HepG2 (cell line): Measurements from ENCODE around the gene TSTD2. TPM values are rescaled to one million over a fixed set of nuclear protein-coding genes. Genes with fewer than 3 reads are reported as not detected.

Experiments used
- BCL6 ChIP-seq: IDR thresholded peaks from 2 replicates; pipeline ENCODE4 v1.6.1; 2016; ENCODE audit warnings: missing genetic modification reagents, missing compliant biosample characterization
- ERF ChIP-seq: IDR thresholded peaks from 2 replicates; pipeline ENCODE4 v1.6.1; 2018; ENCODE audit warnings: missing biosample characterization, missing genetic modification reagents
- KLF12 ChIP-seq: sonication (generic); formaldehyde crosslinking; IDR thresholded peaks from 2 replicates; pipeline ENCODE4 v1.4.0; 2020; ENCODE audit warnings: missing genetic modification reagents, borderline replicate concordance
- MAFK ChIP-seq, 2 experiments: IDR thresholded peaks in 1 of 2; conservative IDR thresholded peaks in 1 of 2; 2 replicates each; pipeline ENCODE4 v1.6.1; 2011; ENCODE audit warnings: improper control_type of control experiment in 2 of 2, low read length in 2 of 2
- MAZ ChIP-seq, 2 experiments: sonication (generic) in 1 of 2; formaldehyde crosslinking in 1 of 2; IDR thresholded peaks; 2 replicates each; pipeline versions ENCODE4 v1.5.0 to v1.6.1; 2012 to 2020; ENCODE audit warnings: low read depth in 2 of 2, mild to moderate bottlenecking in 2 of 2, borderline replicate concordance in 1 of 2, improper control_type of control experiment in 1 of 2, low read length in 1 of 2, missing genetic modification reagents in 1 of 2, moderate library complexity in 1 of 2
- MBNL3 ChIP-seq: fragments of 250-450 bp; sonication (Bioruptor Pico); conservative IDR thresholded peaks from 2 replicates; pipeline ENCODE4 v1.8.0; 2022; ENCODE audit warnings: mild to moderate bottlenecking, inconsistent platforms
- PHF5A ChIP-seq: IDR thresholded peaks from one replicate; pipeline ENCODE4 v1.6.1; 2018; ENCODE audit warnings: low read depth, missing genetic modification reagents; ENCODE audit not compliant: unreplicated experiment
- RFXANK ChIP-seq: IDR thresholded peaks from 2 replicates; pipeline ENCODE4 v1.6.1; 2016
- TEAD2 ChIP-seq: sonication (generic); formaldehyde crosslinking; IDR thresholded peaks from 2 replicates; pipeline ENCODE4 v1.9.0; 2021; ENCODE audit warnings: missing genetic modification reagents
- THAP9 ChIP-seq: sonication (generic); formaldehyde crosslinking; IDR thresholded peaks from 2 replicates; pipeline ENCODE4; 2020; ENCODE audit warnings: missing genetic modification reagents, mild to moderate bottlenecking, borderline replicate concordance
- TOE1 ChIP-seq: sonication (generic); formaldehyde crosslinking; IDR thresholded peaks from 2 replicates; pipeline ENCODE4 v1.4.0; 2020; ENCODE audit warnings: mild to moderate bottlenecking, missing genetic modification reagents
- ZFP90 ChIP-seq: sonication (generic); formaldehyde crosslinking; IDR thresholded peaks from 2 replicates; pipeline ENCODE4 v1.8.0; 2022; ENCODE audit warnings: missing genetic modification reagents, mild to moderate bottlenecking, inconsistent platforms, borderline replicate concordance
- ZFX ChIP-seq: sonication (generic); formaldehyde crosslinking; IDR thresholded peaks from 2 replicates; pipeline ENCODE4 v1.4.0; 2020; ENCODE audit warnings: mild to moderate bottlenecking, low read depth, missing genetic modification reagents, moderate library complexity
- ZIK1 ChIP-seq: sonication (generic); formaldehyde crosslinking; IDR thresholded peaks from 2 replicates; pipeline ENCODE4 v1.5.0; 2020; ENCODE audit warnings: mild to moderate bottlenecking, low read depth, missing genetic modification reagents, borderline replicate concordance
- ZMAT5 ChIP-seq: sonication (generic); formaldehyde crosslinking; IDR thresholded peaks from 2 replicates; pipeline ENCODE4 v1.5.0; 2020; ENCODE audit warnings: mild to moderate bottlenecking, low read depth, missing genetic modification reagents, borderline replicate concordance
- ZNF138 ChIP-seq: sonication (generic); formaldehyde crosslinking; IDR thresholded peaks from 2 replicates; pipeline ENCODE4 v1.5.0; 2020; ENCODE audit warnings: mild to moderate bottlenecking, low read depth, missing genetic modification reagents
- ZNF160 ChIP-seq: sonication (generic); formaldehyde crosslinking; IDR thresholded peaks from 2 replicates; pipeline ENCODE4 v1.8.0; 2022; ENCODE audit warnings: mild to moderate bottlenecking, inconsistent platforms, missing genetic modification reagents
- ZNF501 ChIP-seq: sonication (generic); formaldehyde crosslinking; IDR thresholded peaks from 2 replicates; pipeline ENCODE4 v1.5.1; 2020; ENCODE audit warnings: mild to moderate bottlenecking, moderate library complexity, missing genetic modification reagents
- ZNF572 ChIP-seq: sonication (generic); formaldehyde crosslinking; IDR thresholded peaks from 2 replicates; pipeline ENCODE4 v1.5.1; 2020; ENCODE audit warnings: mild to moderate bottlenecking, missing genetic modification reagents
- ZNF709 ChIP-seq: sonication (generic); formaldehyde crosslinking; IDR thresholded peaks from 2 replicates; pipeline ENCODE4 v1.5.0; 2020; ENCODE audit warnings: mild to moderate bottlenecking, missing genetic modification reagents
- ZSCAN21 ChIP-seq: sonication (generic); formaldehyde crosslinking; IDR thresholded peaks from 2 replicates; pipeline ENCODE4 v1.8.0; 2022; ENCODE audit warnings: mild to moderate bottlenecking, missing genetic modification reagents, moderate library complexity, borderline replicate concordance
- ZXDC ChIP-seq: sonication (generic); formaldehyde crosslinking; IDR thresholded peaks from 2 replicates; pipeline ENCODE4 v1.5.0; 2020; ENCODE audit warnings: mild to moderate bottlenecking, missing genetic modification reagents
- polyA plus RNA-seq, 8 experiments: library from polyadenylated mRNA; depleted of rRNA in 3 of 8; stranded (reverse) in 7 of 8; unstranded in 1 of 8; fragments of >200 nt; fragmentation: Illumina TruSeq in 4 of 8; extraction: Trizol in 4 of 8; gene quantifications; 2 replicates each; pipeline versions ENCODE4 v1.2.1 to v1.2.3, GENCODE V29; 2011 to 2016; ENCODE audit warnings: low read depth in 4 of 8, missing spikeins in 1 of 8, mixed read lengths in 1 of 8; ENCODE audit not compliant: insufficient read depth in 1 of 8
- total RNA-seq, 5 experiments: library from RNA; depleted of rRNA; stranded (reverse); fragments of >200 nt; fragmentation: Illumina TruSeq; extraction: Trizol; gene quantifications; 2 replicates each; pipeline ENCODE4 v1.2.3, GENCODE V29; 2016; ENCODE audit warnings: low read depth in 1 of 5

Gene TSTD2
- total and polyA plus RNA-seq, 2 of the 13 experiments (the other 11 are each of a cell fraction or from before 2014, with no cell fraction given), result 16.0 to 23.1 TPM

- no peak for TF ChIP-seq ZIK1 (CRISPR knock-in tag)
- peak; percentile 92; the same call in 1 of the 2 replicates for TF ChIP-seq THAP9 (CRISPR knock-in tag)
- TF ChIP-seq TEAD2 (CRISPR knock-in tag), result no peak
- no peak for TF ChIP-seq MBNL3
- peak; percentile 20 for TF ChIP-seq PHF5A (CRISPR knock-in tag)
- TF ChIP-seq ZNF501 (CRISPR knock-in tag), result peak; percentile 81
- TF ChIP-seq KLF12 (CRISPR knock-in tag), result peak; percentile 77; the same call in 1 of the 2 replicates
- peak; percentile 82; the same call in 1 of the 2 replicates for TF ChIP-seq ZXDC (CRISPR knock-in tag)
- TF ChIP-seq ZSCAN21 (CRISPR knock-in tag), result peak; percentile 74; the same call in 1 of the 2 replicates
- TF ChIP-seq ERF (CRISPR knock-in tag), result peak; percentile 56
- TF ChIP-seq ZNF709 (CRISPR knock-in tag), result peak; percentile 79
- no peak for TF ChIP-seq TOE1
- TF ChIP-seq ZNF572 (CRISPR knock-in tag), result no peak
- peak; percentile 78 for TF ChIP-seq ZFX (CRISPR knock-in tag)
- TF ChIP-seq MAZ (IDR thresholded peaks at IDR 0.05; ENCODE audit: borderline replicate concordance, low read depth, low read length), result peak; percentile 65; the same call in 1 of the 2 replicates
- TF ChIP-seq MAZ (CRISPR knock-in tag; IDR thresholded peaks at IDR 0.05; ENCODE audit: low read depth), result no peak; the same call in 1 of the 2 replicates
- 0 out of 2 replicates have a peak, but pooled peaks have one; percentile 86 for TF ChIP-seq ZMAT5 (CRISPR knock-in tag)
- TF ChIP-seq BCL6 (CRISPR knock-in tag), result 0 out of 2 replicates have a peak, but pooled peaks have one; percentile 4
- peak; percentile 26; the same call in 1 of the 2 replicates for TF ChIP-seq ZNF138 (CRISPR knock-in tag)
- no peak for TF ChIP-seq RFXANK (CRISPR knock-in tag)
- peak; percentile 44; the same call in 1 of the 2 replicates for TF ChIP-seq ZFP90
- no peak; the same call in 1 of the 2 replicates for TF ChIP-seq ZNF160 (CRISPR knock-in tag)
- TF ChIP-seq MAFK (conservative IDR thresholded peaks at IDR 0.05 in 1 of 2, IDR thresholded peaks at IDR 0.05 in 1 of 2; ENCODE audit: low read length in 2 of 2), result no peak
Measured at GRCh38 chr9:97632985-97633858, at the start of gene TSTD2, which contains the start of gene NCBP1 (continued).
